Ishikawa (cell line): ENCODE results near the gene PRKAR1A.

Experiments used
- CEBPB ChIP-seq: IDR thresholded peaks from 2 replicates; pipeline ENCODE4 v1.6.1; 2012
- CREB1 ChIP-seq: IDR thresholded peaks from 2 replicates; pipeline ENCODE4 v1.6.1; 2012; ENCODE audit warnings: low read depth
- EGR1 ChIP-seq: IDR thresholded peaks from 2 replicates; pipeline ENCODE4 v1.6.1; 2012
- EP300 ChIP-seq: IDR thresholded peaks from 2 replicates; pipeline ENCODE4 v1.6.1; 2012; ENCODE audit warnings: borderline replicate concordance
- FOXM1 ChIP-seq: IDR thresholded peaks from 2 replicates; pipeline ENCODE4 v1.6.1; 2012; ENCODE audit warnings: low read depth, borderline replicate concordance
- NFIC ChIP-seq: IDR thresholded peaks from 2 replicates; pipeline ENCODE4 v1.6.1; 2012
- RAD21 ChIP-seq: IDR thresholded peaks from 2 replicates; pipeline ENCODE4 v1.6.1; 2012; ENCODE audit warnings: low read depth
- TAF1 ChIP-seq: IDR thresholded peaks from 2 replicates; pipeline ENCODE4 v1.6.1; 2012; ENCODE audit warnings: low read depth, mild to moderate bottlenecking
- TCF12 ChIP-seq: IDR thresholded peaks from 2 replicates; pipeline ENCODE4 v1.6.1; 2012; ENCODE audit warnings: low read depth
- TEAD4 ChIP-seq: IDR thresholded peaks from 2 replicates; pipeline ENCODE4 v1.6.1; 2012
- USF1 ChIP-seq: IDR thresholded peaks from 2 replicates; pipeline ENCODE4 v1.6.1; 2012
- YY1 ChIP-seq: IDR thresholded peaks from 2 replicates; pipeline ENCODE4 v1.6.1; 2012; ENCODE audit warnings: low read depth
- ZBTB7A ChIP-seq: IDR thresholded peaks from 2 replicates; pipeline ENCODE4 v1.6.1; 2012; ENCODE audit warnings: low read depth
- TF ChIP-seq, protein P1 (sequence below): IDR thresholded peaks from 2 replicates; pipeline ENCODE4 v1.6.1; 2012
- TF ChIP-seq, protein P2 (sequence below): IDR thresholded peaks from 2 replicates; pipeline ENCODE4 v1.6.1; 2012; ENCODE audit warnings: low read depth, mild to moderate bottlenecking

PRKAR1A gene

GRCh38 chr17:68495081-68495480 lies 17.1 kb upstream of the PRKAR1A start:
- TF ChIP-seq, protein P1, sequence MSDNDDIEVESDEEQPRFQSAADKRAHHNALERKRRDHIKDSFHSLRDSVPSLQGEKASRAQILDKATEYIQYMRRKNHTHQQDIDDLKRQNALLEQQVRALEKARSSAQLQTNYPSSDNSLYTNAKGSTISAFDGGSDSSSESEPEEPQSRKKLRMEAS = no peak
- TF ChIP-seq FOXM1 (no peak), RAD21 (no peak), NFIC (no peak), TEAD4 (no peak), EGR1 (no peak), ZBTB7A (no peak), TAF1 (no peak), CEBPB (no peak), EP300 (no peak)
- TF ChIP-seq, protein P2, sequence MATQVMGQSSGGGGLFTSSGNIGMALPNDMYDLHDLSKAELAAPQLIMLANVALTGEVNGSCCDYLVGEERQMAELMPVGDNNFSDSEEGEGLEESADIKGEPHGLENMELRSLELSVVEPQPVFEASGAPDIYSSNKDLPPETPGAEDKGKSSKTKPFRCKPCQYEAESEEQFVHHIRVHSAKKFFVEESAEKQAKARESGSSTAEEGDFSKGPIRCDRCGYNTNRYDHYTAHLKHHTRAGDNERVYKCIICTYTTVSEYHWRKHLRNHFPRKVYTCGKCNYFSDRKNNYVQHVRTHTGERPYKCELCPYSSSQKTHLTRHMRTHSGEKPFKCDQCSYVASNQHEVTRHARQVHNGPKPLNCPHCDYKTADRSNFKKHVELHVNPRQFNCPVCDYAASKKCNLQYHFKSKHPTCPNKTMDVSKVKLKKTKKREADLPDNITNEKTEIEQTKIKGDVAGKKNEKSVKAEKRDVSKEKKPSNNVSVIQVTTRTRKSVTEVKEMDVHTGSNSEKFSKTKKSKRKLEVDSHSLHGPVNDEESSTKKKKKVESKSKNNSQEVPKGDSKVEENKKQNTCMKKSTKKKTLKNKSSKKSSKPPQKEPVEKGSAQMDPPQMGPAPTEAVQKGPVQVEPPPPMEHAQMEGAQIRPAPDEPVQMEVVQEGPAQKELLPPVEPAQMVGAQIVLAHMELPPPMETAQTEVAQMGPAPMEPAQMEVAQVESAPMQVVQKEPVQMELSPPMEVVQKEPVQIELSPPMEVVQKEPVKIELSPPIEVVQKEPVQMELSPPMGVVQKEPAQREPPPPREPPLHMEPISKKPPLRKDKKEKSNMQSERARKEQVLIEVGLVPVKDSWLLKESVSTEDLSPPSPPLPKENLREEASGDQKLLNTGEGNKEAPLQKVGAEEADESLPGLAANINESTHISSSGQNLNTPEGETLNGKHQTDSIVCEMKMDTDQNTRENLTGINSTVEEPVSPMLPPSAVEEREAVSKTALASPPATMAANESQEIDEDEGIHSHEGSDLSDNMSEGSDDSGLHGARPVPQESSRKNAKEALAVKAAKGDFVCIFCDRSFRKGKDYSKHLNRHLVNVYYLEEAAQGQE = no peak

DNA sequence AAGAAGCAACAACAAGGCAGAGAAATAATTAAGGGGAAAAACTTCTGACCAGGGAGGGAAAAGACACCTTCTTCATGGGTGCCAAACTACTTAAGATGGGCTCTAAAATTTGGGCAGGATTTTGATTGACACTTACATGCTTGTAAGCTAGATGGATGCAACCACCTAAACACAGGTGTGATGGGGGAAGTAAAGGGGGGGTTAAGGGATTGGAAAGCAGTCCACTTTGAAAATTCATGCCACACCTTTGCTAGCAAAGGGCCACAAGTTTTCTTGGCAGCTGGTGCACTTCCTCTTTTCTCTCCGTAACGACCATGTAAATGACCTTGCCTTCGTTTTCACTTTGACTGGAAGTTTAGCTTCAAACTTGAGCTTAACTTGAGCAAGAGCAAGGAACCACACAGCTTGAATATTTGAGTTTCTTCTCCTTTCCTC lies 14.3 kb upstream of the PRKAR1A start:
- TF ChIP-seq TCF12 (no peak), TEAD4 (no peak), TAF1 (no peak), RAD21 (no peak), EP300 (no peak), EGR1 (no peak), NFIC (no peak), CREB1 (no peak), FOXM1 (no peak), USF1 (no peak), ZBTB7A (no peak), YY1 (no peak), CEBPB (no peak)
- TF ChIP-seq, protein P2 = no peak
- TF ChIP-seq, protein P1 = no peak

GRCh38 chr17:68498479-68499326 lies 13.5 kb upstream of the PRKAR1A start:
- TF ChIP-seq ZBTB7A (no peak), TCF12 (no peak), FOXM1 (no peak)
- TF ChIP-seq, protein P2 = no peak
- TF ChIP-seq, protein P1 = no peak

GRCh38 chr17:68499587-68499986 lies 12.6 kb upstream of the PRKAR1A start:
- TF ChIP-seq FOXM1 (no peak), CEBPB (no peak), TAF1 (no peak), NFIC (no peak), ZBTB7A (no peak), USF1 (no peak), TEAD4 (no peak), EGR1 (no peak), RAD21 (no peak), EP300 (no peak), TCF12 (no peak), YY1 (no peak), CREB1 (no peak)
- TF ChIP-seq, protein P2 = no peak
- TF ChIP-seq, protein P1 = no peak
